H54 (cell line): ENCODE data around the gene LAMTOR5.
"Not testable (repeated sequence)": the region's sequence is repeated elsewhere in the genome, so short reads cannot be mapped to it uniquely, and the experiment has no call there.

Source experiments
- DNase-seq: peaks from one replicate; pipeline ENCODE4 v3.0.0; 2011; ENCODE audit warnings: low spot score, mixed read lengths; ENCODE audit not compliant: insufficient read length
- FAIRE-seq: peaks from 3 replicates; lab custom pipeline; 2011; peaks lifted over from hg19 to GRCh38; lab: Jason Lieb, UNC
- POLR2A ChIP-seq: IDR thresholded peaks from 2 replicates; pipeline ENCODE4 v1.6.1; 2011; ENCODE audit warnings: low read depth, mild to moderate bottlenecking, low read length

LAMTOR5 gene

GRCh38 chr1:110438893-110439292 is 31.4 kb upstream of the LAMTOR5 start:
- no peak for DNase-seq
- no peak for FAIRE-seq
- no peak for TF ChIP-seq POLR2A

GRCh38 chr1:110437645-110438299 is 30.3 kb upstream of the LAMTOR5 start:
- FAIRE-seq, DNase-seq: not testable (repeated sequence)

GRCh38 chr1:110436635-110437034 is 29.1 kb upstream of the LAMTOR5 start:
- FAIRE-seq = no peak
- no peak for TF ChIP-seq POLR2A
- DNase-seq = no peak

GRCh38 chr1:110434946-110435345 is 27.5 kb upstream of the LAMTOR5 start:
- DNase-seq = no peak
- FAIRE-seq = no peak
- TF ChIP-seq POLR2A = no peak

- no peak for TF ChIP-seq POLR2A
- peak; percentile 96 for FAIRE-seq
- DNase-seq = peak; percentile 94
Measured at GRCh38 chr1:110433803-110434202, 26.3 kb upstream of the LAMTOR5 start.

GRCh38 chr1:110433213-110433612 is 25.7 kb upstream of the LAMTOR5 start:
- DNase-seq = no peak
- no peak for TF ChIP-seq POLR2A
- FAIRE-seq = no peak

GRCh38 chr1:110430901-110431300 is 23.4 kb upstream of the LAMTOR5 start:
- TF ChIP-seq POLR2A = no peak
- DNase-seq (no peak), FAIRE-seq (no peak)

- TF ChIP-seq POLR2A = no peak
- no peak for FAIRE-seq
- DNase-seq = no peak
Measured at GRCh38 chr1:110430366-110430765, 22.9 kb upstream of the LAMTOR5 start.

GRCh38 chr1:110428946-110429345 is 21.5 kb upstream of the LAMTOR5 start:
- TF ChIP-seq POLR2A = no peak
- FAIRE-seq (no peak), DNase-seq (no peak)

GRCh38 chr1:110426854-110427253 is 19.4 kb upstream of the LAMTOR5 start:
- FAIRE-seq (no peak), DNase-seq (no peak)
- no peak for TF ChIP-seq POLR2A

GRCh38 chr1:110425612-110426152 is 18.2 kb upstream of the LAMTOR5 start:
- no peak for DNase-seq

GRCh38 chr1:110424699-110425611 is 17.5 kb upstream of the LAMTOR5 start:
- TF ChIP-seq POLR2A = no peak

More at GRCh38 chr1:110425612-110426152, 18.2 kb upstream of the LAMTOR5 start:
- TF ChIP-seq POLR2A = no peak
- FAIRE-seq = no peak

GRCh38 chr1:110420874-110421793 is 13.6 kb upstream of the LAMTOR5 start:
- no peak for TF ChIP-seq POLR2A
- FAIRE-seq (peak; percentile 55), DNase-seq (peak; percentile 19)

More at GRCh38 chr1:110424699-110425611, 17.5 kb upstream of the LAMTOR5 start:
- FAIRE-seq (no peak), DNase-seq (no peak)

GRCh38 chr1:110420023-110420662 is 12.6 kb upstream of the LAMTOR5 start:
- no peak for DNase-seq
- TF ChIP-seq POLR2A = no peak
- FAIRE-seq = no peak
